ENCODE measurements around the gene MYO3B. TPM values are rescaled to one million over a fixed set of nuclear protein-coding genes. Genes with fewer than 3 reads are reported as not detected.

MYO3B gene
- total RNA-seq, 1 experiment from 2014 or later, result 0.52 TPM

GRCh38 chr2:170196963-170197362, 19.0 kb downstream of the MYO3B start:
- intact Hi-C loops (cut with micrococcal nuclease; ENCODE audit: unreplicated experiment), result no loop called here
- Histone ChIP-seq H3K9me3 (ENCODE audit: low read depth, low read length, poor library complexity, severe bottlenecking) (no peaks in the 10 kb centered on the region), H3K4me1 (ENCODE audit: insufficient read depth, low read length, poor library complexity, severe bottlenecking) (no peaks in the 10 kb centered on the region), H3K36me3 (ENCODE audit: insufficient read depth, low read length, poor library complexity, severe bottlenecking) (no peaks in the 10 kb centered on the region), H3K4me3 (ENCODE audit: low read depth, low read length, poor library complexity, severe bottlenecking) (no peak overlapping the region), H3K27ac (ENCODE audit: low read depth, low read length, poor library complexity, severe bottlenecking) (no peak overlapping the region), H3K27me3 (replicated peaks; ENCODE audit: insufficient read depth, low read depth, low read length, poor library complexity) (no peaks in the 10 kb centered on the region)
- POLR2A ChIA-PET (ENCODE audit: low non-redundant PET), result no interaction called here
- no TSS peak for BruUV-seq (replicated peaks)
- no peak for DNase-seq (ENCODE audit: low spot score)
- TF ChIP-seq EZH2 (IDR thresholded peaks at IDR 0.05; ENCODE audit: borderline replicate concordance, low read depth, low read length, poor library complexity, severe bottlenecking) (no peak), CTCF (conservative IDR thresholded peaks at IDR 0.05; ENCODE audit: low read depth, low read length) (no peak)
- CTCF ChIA-PET, result no interaction called here

- TF ChIP-seq CTCF (conservative IDR thresholded peaks at IDR 0.05; ENCODE audit: low read depth, low read length), result no peak
- no peak for TF ChIP-seq EZH2 (IDR thresholded peaks at IDR 0.05; ENCODE audit: borderline replicate concordance, low read depth, low read length, poor library complexity, severe bottlenecking)
- CTCF ChIA-PET, result no interaction called here
- intact Hi-C loops (cut with micrococcal nuclease; ENCODE audit: unreplicated experiment), result no loop called here
- no TSS peak for BruUV-seq (replicated peaks)
- no peak overlapping the region for H3K4me3 ChIP-seq (ENCODE audit: low read depth, low read length, poor library complexity, severe bottlenecking)
- no peaks in the 10 kb centered on the region for H3K9me3 ChIP-seq (ENCODE audit: low read depth, low read length, poor library complexity, severe bottlenecking)
- H3K27me3 ChIP-seq (replicated peaks; ENCODE audit: insufficient read depth, low read depth, low read length, poor library complexity), result no peaks in the 10 kb centered on the region
- POLR2A ChIA-PET (ENCODE audit: low non-redundant PET), result no interaction called here
- no peaks in the 10 kb centered on the region for H3K36me3 ChIP-seq (ENCODE audit: insufficient read depth, low read length, poor library complexity, severe bottlenecking)
- no peak for DNase-seq (ENCODE audit: low spot score)
- no peak overlapping the region for H3K27ac ChIP-seq (ENCODE audit: low read depth, low read length, poor library complexity, severe bottlenecking)
- H3K4me1 ChIP-seq (ENCODE audit: insufficient read depth, low read length, poor library complexity, severe bottlenecking), result no peaks in the 10 kb centered on the region
These were observed 23.3 kb downstream of the MYO3B start for GRCh38 chr2:170201275-170201674.

GRCh38 chr2:170201734-170202393, 23.9 kb downstream of the MYO3B start:
- ChIA-PET CTCF (no interaction called here), POLR2A (ENCODE audit: low non-redundant PET) (no interaction called here)
- no peak for DNase-seq (ENCODE audit: low spot score)
- intact Hi-C loops (cut with micrococcal nuclease; ENCODE audit: unreplicated experiment), result no loop called here
- TF ChIP-seq CTCF (conservative IDR thresholded peaks at IDR 0.05; ENCODE audit: low read depth, low read length), result no peak
- TF ChIP-seq EZH2 (IDR thresholded peaks at IDR 0.05; ENCODE audit: borderline replicate concordance, low read depth, low read length, poor library complexity, severe bottlenecking), result no peak
- Histone ChIP-seq H3K4me3 (ENCODE audit: low read depth, low read length, poor library complexity, severe bottlenecking) (no peak overlapping the region), H3K36me3 (ENCODE audit: insufficient read depth, low read length, poor library complexity, severe bottlenecking) (no peaks in the 10 kb centered on the region), H3K9me3 (ENCODE audit: low read depth, low read length, poor library complexity, severe bottlenecking) (no peaks in the 10 kb centered on the region), H3K4me1 (ENCODE audit: insufficient read depth, low read length, poor library complexity, severe bottlenecking) (no peaks in the 10 kb centered on the region), H3K27ac (ENCODE audit: low read depth, low read length, poor library complexity, severe bottlenecking) (no peak overlapping the region), H3K27me3 (replicated peaks; ENCODE audit: insufficient read depth, low read depth, low read length, poor library complexity) (no peaks in the 10 kb centered on the region)
- BruUV-seq (replicated peaks), result no TSS peak
